Measurements from ENCODE around the gene FGD4. TPM values are rescaled to one million over a fixed set of nuclear protein-coding genes. Genes with fewer than 3 reads are reported as not detected.

Gene FGD4
- total RNA-seq, 1 experiment from 2014 or later: 54.3 TPM

DNA sequence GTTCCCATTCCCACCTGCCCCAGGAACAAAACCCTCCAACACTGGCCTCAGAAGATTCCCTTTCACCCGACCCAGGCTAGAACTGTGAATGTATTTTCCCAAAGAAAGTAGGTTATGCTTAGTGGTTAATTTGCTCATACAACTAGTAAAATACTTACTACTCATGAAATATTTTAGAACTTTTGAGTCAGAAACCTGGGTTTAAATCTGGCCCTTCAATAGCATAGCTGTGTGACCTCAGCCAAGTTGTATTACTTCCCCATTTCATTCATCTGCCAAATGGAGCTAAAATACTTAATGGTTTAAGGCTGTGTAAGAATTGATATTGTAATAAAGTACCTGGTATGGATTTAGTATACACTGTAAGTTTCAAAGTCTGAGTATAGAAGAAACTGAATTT, 210.6 kb downstream of the FGD4 start:
- peaks cover 22 to 80% (median 53%) of the 10 kb centered on the region in 3 experiments; a peak in 5 of 7 replicates for H3K36me3 Mint-ChIP-seq (ENCODE audit: insufficient read depth in 1 of 3, low read depth in 3 of 3)
- Histone ChIP-seq H3K9me3 (ENCODE audit: control insufficient read depth, low read depth, low read length) (no peaks in the 10 kb centered on the region), H3K9ac (ENCODE audit: extremely low read depth, insufficient read length, low read length) (no peak overlapping the region), H3K23ac (ENCODE audit: insufficient read length, low read depth, low read length) (no peak overlapping the region), H2BK12ac (ENCODE audit: insufficient read length, low read depth, low read length) (no peak overlapping the region), H2AK5ac (ENCODE audit: insufficient read length, low read length) (no peak overlapping the region), H3K56ac (ENCODE audit: insufficient read length, low read depth, low read length) (no peak overlapping the region), H3T11ph (ENCODE audit: low read length) (no peak overlapping the region), H4K91ac (ENCODE audit: insufficient read length, low read depth, low read length) (no peak overlapping the region), H4K20me1 (ENCODE audit: control insufficient read depth, insufficient read depth, insufficient read length) (no peaks in the 10 kb centered on the region), H2AFZ (ENCODE audit: low read length) (no peak overlapping the region), H3K14ac (ENCODE audit: insufficient read depth, low read length) (no peak overlapping the region), H2BK15ac (ENCODE audit: low read depth, low read length) (no peak overlapping the region), H3K18ac (ENCODE audit: insufficient read length, low read depth, low read length) (no peak overlapping the region), H3K4me2 (ENCODE audit: insufficient read depth, insufficient read length, low read length) (no peak overlapping the region), H2BK20ac (ENCODE audit: low read depth, low read length, poor library complexity, severe bottlenecking) (no peak overlapping the region), H4K5ac (ENCODE audit: insufficient read length, low read depth, low read length) (no peak overlapping the region), H3K4me1 (ENCODE audit: insufficient read depth, low read length) (no peaks in the 10 kb centered on the region; the same call in 1 of the 2 replicates), H3K79me1 (ENCODE audit: insufficient read depth, low read depth, low read length, poor library complexity, severe bottlenecking) (no peaks in the 10 kb centered on the region), H2BK120ac (ENCODE audit: low read depth, low read length, poor library complexity, severe bottlenecking) (no peak overlapping the region), H3K27me3 (ENCODE audit: insufficient read depth, low read length) (no peaks in the 10 kb centered on the region), H2BK5ac (ENCODE audit: insufficient read length, low read length) (no peak overlapping the region), H3K23me2 (ENCODE audit: insufficient read length, low read depth, low read length, poor library complexity, severe bottlenecking) (no peaks in the 10 kb centered on the region), H4K8ac (replicated peaks; ENCODE audit: insufficient read length, low read depth, low read length) (no peak overlapping the region), H3K27ac (ENCODE audit: insufficient read length, low read depth, low read length) (no peak overlapping the region), H3K4ac (ENCODE audit: low read depth, low read length) (no peak overlapping the region), H3K79me2 (ENCODE audit: insufficient read depth, low read length) (no peaks in the 10 kb centered on the region)
- H3K27ac Mint-ChIP-seq: no peak overlapping the region
- no peak for DNase-seq
- H3K4me1 Mint-ChIP-seq: peaks cover 4 to 5% of the 10 kb centered on the region in 2 experiments
- WGBS (ENCODE audit: extremely low coverage, insufficient read length, low lambda C conversion rate): no CpG with 5 or more reads among the region's 1 CpG
- H3K4me3 Mint-ChIP-seq: no peak overlapping the region
- TF ChIP-seq, protein P1, sequence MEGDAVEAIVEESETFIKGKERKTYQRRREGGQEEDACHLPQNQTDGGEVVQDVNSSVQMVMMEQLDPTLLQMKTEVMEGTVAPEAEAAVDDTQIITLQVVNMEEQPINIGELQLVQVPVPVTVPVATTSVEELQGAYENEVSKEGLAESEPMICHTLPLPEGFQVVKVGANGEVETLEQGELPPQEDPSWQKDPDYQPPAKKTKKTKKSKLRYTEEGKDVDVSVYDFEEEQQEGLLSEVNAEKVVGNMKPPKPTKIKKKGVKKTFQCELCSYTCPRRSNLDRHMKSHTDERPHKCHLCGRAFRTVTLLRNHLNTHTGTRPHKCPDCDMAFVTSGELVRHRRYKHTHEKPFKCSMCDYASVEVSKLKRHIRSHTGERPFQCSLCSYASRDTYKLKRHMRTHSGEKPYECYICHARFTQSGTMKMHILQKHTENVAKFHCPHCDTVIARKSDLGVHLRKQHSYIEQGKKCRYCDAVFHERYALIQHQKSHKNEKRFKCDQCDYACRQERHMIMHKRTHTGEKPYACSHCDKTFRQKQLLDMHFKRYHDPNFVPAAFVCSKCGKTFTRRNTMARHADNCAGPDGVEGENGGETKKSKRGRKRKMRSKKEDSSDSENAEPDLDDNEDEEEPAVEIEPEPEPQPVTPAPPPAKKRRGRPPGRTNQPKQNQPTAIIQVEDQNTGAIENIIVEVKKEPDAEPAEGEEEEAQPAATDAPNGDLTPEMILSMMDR (conservative IDR thresholded peaks at IDR 0.05): no peak
- no peaks in the 10 kb centered on the region for H3K9me3 Mint-ChIP-seq
- H3K27me3 Mint-ChIP-seq (ENCODE audit: low read depth): no peaks in the 10 kb centered on the region
